Daoy (cell line): ENCODE measurements around the gene KCNQ1. TPM values are rescaled to one million over a fixed set of nuclear protein-coding genes. Genes with fewer than 3 reads are reported as not detected.

ENCODE experiments used
- DNase-seq: peaks from one replicate; pipeline ENCODE4 v3.0.0-alpha.2; 2015; ENCODE audit warnings: low read depth
- total RNA-seq: library from RNA; depleted of rRNA; stranded (reverse); fragments of >200 nt; shearing (Covaris generic); gene quantifications from 2 replicates; pipeline ENCODE4 v1.2.3, GENCODE V29; 2014

The KCNQ1 gene
- total RNA-seq, 1 experiment from 2014 or later = not detected

DNA sequence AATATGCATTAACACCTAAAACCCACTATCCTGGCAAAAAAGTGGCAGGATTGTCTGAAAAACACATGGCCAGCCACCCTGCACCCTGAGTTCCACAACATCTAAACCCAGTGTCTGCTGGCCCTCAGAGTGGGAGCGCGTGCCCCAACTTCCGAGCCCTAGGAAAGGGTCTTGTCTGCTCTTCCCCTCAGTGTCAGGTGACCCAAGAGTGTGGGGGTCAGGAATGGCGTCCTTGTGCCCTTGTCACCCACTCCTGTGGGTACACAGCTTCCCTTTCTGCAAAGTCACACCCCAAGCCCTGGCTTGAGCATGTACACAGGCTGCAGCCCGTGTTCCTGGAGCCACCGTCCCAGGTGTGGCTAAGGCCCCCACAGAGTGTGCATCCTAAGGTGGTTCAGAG is 373.2 kb downstream of the KCNQ1 start:
- DNase-seq = no peak

DNA sequence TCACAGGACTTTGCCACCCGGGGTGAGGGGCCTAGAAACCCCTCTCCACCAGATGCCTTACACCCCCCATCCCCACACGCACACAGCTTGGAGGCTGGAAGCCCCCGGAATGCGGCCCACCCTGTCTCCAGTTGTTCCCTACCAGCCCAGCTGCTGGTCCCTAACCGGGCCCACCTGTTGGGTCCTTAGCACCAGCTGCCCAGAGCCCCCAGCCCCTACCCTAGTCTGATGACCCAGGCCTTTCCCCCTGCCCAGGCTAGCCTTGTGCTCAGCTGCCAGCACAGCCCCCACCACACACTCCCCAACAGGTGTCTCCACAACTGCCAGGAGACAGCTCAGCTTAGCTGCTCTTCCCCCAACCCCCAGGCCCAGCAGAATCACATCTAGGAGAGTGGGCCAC is 373.7 kb downstream of the KCNQ1 start:
- DNase-seq = no peak

DNA sequence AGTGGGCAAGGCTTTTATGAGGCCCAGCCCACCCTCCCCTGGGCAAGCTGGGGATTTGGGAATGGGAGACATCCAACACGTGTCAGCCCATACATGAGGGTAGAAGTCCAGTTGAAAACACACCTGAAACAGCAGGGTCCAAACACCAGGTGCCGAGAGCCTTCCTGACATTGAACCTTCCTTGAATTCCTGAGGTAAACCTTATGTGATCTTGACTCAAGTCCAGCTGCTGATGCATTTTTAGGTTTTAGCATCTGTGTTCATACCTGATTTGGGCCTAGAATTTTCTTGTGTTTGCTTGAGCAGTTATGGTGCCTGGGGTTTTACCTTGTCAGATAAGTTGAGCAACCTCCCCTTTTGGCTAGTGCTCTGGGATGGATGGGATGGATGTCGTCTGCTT is 374.5 kb downstream of the KCNQ1 start:
- no peak for DNase-seq

DNA sequence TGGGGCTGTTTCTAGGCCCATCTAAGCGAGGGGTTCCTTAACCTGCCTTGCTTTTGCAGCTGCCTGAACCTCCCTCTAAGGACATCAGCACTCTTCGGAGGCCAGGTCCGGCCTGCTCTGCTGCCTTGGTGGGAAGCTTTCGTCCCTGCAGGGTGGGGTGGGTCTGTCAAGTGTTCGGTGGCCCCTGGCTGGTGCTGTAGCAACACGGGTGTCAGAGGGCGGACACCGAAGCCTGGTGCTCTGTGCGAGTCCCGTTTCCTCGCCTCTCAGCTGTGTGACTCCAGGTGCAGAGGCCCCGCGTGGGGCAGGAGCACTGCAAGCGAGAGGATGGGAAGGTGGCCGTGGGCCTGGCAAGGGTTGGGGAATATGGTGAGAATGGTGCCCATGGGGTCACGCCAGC is 376.2 kb downstream of the KCNQ1 start:
- no peak for DNase-seq

DNA sequence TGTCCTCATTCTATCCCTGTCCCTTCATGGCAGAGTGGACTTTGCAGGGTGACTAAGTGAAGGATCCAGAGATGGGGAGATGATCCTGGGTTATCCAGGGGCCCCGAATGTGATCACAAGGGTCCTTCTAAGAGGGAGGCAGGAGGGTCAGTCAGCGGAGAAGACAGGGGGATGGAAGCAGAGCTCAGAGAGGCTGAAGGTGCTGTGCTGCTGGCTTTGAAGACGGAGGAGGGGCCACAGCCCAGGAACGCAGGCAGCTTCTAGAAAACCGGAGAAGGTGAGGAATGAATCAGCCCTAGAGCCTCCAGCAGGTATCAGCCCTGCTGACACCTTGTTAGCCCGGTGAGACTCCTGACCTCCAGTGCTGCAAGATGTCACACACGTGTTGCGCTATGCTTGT is 377.1 kb downstream of the KCNQ1 start:
- no peak for DNase-seq

DNA sequence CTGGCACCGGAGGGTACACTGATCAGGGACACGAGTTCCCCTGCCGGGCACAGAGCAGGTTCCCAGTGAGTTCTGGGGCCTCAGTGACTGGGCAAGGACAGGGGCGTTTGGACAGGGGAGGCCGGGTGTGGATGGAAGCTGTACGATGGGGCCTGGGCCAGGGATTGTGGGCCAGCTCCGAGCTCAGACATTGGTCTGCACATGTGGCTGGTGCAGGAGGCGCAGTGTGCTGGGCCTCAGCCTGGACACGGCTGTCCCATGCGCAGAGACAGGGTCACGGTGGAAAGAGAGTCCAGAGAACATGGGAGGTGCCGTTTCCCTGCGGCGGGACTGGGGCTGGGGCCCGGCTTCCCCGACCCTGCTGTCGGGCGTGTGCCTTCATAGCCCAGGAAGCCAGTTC is 380.0 kb downstream of the KCNQ1 start:
- no peak for DNase-seq

DNA sequence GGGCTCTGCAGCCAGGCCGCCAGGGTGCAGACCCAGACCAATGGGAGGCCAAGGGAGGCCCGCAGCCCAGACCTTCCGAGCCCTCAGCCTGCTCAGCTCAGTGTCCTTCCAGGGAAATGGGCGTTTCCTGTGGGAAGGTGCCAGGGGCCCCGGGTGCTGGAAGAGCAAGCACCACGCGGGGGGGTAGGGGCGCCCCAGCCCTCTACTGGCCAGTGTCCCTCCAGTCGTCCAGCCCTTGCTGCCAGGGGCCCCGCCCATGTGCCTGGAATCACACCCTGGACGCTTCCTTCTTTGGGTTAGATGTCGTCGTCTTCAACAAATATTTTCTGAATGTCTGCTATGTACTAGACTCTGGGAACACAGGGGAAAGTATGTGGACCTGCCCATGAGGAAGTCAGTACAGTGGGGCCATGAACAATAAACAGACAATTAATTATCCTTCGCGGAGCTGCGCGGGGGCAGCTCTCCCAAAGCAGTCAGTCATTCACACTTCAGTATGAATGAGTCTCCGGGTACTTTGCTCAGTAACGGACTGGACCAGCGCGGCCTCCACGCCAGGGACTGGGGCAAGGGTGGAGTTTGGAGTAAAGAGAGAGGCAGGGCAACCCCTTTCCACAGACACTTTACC is 380.6 kb downstream of the KCNQ1 start:
- peak; percentile 27 for DNase-seq

DNA sequence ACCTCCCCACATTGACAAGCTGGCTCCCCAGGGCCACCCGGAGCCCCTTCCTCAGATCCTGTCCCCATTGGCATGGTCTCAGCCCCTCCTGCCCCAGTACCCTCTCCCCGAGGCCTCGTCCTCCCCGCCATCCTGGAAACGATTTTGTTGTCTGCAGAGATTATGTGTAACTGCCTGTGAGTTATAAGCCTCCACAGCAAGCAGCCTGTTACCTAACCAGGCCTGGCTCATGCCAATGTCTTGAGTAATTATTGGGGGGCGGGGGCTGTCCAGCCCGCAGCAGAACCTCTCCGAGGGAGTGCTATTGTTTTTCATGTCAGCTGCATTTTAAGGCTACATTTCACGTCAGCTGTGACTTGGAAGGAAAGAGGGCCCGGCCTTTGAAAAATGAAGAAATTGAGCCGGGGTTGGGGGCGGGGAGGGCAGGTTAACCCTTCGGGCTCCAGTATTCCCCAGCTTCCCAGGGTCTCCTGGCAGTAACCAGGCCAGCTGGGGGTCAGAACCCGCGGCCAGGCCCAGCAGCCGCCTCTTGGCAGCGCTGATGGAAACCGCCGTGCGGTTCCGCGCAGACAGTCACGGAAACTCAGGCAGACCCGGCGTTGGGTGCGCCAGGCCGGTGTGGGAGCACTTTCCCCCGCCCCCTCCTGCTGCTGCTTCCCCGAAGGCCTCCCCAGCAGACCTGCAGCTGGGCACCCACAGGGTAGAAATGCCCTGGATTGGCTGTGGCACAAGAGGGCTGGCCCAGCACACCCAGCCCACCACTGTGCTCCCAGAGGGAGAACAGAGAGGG is 381.3 kb downstream of the KCNQ1 start:
- DNase-seq = peak; percentile 80

DNA sequence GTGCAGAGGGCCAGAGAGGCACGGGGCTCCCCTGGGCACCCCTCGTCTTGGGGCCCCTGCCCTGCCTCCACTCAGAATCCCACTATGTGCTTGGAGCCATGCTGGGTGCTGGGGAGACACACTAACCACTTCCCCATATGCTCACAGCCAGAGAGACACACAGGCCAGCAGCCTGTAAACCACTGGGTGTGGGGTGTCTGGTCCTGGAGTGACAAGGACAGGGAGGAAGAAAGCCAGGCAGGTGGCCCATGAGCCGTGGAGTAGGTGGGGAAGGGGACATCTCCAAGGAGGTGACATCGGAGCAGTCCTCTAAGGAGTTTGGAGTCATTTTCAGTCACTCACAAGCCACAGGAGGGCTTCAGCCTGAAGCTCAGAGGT is 381.9 kb downstream of the KCNQ1 start:
- DNase-seq = no peak

DNA sequence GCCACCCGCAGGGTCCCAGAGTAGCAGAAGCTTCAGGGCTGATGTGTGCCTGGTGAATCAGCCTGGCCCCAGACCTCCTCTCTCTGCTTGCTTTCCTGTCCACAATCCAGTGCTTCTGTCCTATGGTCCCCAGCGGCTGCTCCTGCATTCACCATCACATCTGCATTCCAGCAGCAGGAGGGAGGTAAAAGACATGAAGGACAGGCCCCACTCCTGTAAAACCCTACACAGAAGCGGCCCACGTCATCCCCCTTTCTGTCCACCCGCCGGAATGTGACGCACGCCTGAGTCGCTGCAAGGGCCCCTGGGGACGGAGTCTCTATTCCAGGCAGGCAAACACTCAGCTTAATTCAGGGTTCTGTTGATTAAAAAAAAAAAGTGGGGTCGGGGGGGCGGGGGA is 382.4 kb downstream of the KCNQ1 start:
- DNase-seq = no peak

DNA sequence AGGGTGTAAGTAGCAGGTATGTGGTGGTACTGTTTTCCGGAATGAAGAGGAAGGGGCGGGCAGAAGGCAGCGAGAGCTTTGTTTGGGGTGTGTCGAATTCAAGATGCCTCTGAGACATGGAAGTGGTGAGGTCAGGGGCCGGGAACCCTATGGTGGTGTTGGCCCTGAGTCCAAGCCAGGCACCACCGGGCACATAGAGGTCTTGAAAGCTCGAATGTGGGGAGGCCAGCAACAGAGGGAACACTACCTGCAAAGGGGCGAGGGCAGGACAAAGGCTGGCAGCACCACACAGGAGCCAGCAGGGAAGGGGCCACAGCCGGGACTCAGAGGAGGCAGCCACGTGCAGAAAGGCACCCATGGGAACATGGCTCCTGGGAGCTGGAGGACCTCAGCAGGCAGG is 383.0 kb downstream of the KCNQ1 start:
- DNase-seq = no peak

DNA sequence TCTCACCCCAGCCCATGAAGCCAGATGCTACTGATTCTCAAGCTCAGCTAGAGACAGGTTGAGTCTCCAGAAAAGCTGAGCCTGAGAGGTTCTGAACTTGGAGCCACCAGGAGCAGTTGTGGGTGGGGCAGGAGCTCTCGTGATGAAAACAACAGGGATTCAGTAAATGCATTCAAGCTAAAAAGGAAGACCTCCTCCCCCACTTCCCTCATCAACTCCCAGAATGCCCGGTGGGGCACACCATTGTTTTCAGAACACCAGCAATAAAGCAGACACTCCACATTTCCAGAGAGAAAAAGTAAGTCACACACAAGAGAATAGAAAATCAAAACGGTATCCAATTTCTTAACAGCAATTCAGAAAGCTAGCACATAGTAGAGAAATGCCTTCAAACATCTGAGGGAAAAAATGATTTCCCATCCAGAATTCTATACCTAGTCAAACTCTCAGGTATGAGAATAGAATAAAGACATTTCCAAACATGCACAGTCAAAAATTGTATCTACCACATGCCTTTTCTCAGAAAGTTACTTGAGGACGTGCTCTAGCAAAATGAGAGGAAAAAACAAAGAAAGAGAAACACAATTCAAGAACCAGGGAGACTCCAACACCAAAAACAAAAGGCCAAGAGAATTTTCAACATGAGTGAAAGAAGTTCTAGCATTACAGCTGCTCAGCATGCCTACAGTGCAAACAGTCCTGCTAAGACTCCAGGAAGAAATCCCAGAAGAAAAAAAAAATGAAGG is 383.9 kb downstream of the KCNQ1 start:
- no peak for DNase-seq

DNA sequence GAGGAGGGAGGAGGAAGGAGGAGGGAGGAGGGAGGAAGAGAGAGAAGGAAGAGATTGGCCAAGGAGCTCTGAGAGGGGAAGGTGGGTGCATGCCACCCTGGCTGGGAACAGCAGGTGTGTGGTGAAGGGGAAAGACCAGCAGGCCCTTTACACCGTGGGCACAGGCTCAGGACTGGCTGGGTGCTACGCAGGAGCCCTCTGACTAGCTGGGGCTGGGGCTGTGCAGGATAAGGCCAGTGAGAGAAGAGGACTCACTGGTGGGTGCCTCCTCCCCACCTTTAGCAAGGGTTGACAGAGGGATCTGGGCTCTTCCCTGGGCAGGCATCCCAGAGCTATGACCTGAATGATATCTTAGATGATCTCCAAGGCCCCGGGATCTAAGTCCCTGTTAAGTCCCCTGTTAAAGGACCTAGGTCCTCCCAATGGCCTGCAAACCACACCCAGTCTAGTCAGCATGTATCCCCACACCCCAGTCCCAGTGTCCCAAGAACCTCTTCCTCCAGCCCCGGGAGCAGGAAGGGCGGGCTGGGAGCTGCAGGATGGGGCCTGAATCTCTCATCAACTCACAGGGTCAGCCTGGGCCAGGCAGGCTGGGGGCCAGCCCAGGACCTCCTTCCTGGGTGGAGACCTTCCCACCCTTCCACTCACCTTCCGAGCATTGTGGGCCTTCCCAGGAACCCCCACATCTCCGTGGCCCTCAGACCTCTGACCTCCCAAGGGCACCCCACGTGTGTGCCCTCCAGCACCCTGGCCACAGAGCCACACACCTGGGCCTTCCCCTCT is 385.4 kb downstream of the KCNQ1 start:
- no peak for DNase-seq

DNA sequence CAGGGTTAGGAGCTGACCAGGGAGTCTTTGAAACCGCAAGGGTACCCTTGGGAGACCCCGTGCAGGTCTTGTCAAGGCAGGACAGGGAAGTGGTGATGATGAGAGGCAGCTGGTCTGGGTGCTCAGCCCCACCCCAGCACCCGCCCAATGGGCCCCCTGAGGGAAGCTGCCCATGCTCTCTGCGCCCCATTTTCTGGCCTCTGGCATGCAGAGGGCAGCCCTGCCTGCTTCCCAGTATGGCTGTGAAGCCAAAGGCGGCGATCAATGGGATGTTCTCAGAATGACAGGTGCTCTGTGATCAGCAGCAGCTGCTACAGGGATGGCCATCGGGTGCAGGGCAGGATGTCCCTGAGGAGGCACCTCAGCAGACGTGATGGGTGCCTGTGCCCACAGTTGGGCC is 386.1 kb downstream of the KCNQ1 start:
- DNase-seq = no peak

DNA sequence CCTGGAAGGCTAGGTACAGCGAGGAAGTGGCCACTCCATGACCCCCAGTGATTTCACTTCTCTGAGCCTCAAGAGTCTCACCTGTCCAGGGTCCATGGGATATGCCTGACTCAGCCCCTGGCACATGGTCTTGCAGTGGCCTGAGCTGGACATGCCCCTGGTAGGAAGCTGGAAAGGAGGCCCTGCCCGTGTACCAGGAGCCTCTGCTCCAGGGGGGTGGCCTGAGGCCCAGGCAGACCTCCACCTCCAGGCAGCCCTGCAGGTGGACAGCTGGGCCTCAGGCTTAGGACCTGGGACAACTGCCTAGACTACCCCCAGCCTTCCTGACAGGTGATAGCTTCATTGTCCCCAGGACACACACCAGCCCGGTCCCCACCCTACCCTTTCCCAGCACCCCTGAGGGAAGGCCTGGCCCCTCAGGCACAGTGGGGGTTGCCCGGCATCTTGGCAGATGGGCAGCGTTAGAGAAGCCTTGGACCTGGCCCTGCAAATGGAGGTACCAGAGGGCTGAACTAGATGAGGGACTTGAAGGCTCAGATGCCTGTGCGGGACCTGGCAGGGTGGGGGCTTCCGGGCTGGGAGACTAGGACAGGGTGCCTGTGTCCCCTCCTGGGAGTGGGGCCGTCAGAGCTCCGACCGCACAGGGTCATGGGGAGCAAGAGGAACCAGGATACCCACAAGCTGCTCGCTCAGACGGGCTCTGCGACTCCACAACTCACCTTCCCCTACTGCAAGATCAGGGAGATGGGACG is 387.1 kb downstream of the KCNQ1 start:
- DNase-seq = no peak

DNA sequence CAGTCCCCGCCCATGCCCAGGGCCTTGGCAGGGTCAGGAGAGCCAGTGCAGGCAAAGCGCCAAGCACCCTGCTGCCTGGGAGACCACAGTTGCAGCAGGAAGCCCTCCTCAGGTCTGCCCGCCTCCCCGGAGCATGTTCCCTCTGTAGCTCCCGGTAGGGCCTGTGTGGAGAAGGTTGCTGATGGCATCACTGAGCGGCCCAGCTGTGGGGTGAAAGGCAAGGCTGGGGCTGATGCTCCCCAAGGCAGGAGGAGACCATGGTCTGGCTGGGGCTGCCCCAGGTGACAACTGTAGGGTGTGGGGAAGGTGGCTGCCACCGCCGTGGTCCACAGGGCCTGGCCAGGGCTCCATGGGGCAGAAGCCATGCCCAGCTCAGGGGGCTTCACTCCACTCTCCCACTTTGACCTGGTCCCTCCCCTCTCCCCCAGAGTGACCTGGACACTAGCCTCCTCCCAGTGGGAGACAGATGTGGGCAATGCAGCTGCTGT is 387.8 kb downstream of the KCNQ1 start:
- no peak for DNase-seq

DNA sequence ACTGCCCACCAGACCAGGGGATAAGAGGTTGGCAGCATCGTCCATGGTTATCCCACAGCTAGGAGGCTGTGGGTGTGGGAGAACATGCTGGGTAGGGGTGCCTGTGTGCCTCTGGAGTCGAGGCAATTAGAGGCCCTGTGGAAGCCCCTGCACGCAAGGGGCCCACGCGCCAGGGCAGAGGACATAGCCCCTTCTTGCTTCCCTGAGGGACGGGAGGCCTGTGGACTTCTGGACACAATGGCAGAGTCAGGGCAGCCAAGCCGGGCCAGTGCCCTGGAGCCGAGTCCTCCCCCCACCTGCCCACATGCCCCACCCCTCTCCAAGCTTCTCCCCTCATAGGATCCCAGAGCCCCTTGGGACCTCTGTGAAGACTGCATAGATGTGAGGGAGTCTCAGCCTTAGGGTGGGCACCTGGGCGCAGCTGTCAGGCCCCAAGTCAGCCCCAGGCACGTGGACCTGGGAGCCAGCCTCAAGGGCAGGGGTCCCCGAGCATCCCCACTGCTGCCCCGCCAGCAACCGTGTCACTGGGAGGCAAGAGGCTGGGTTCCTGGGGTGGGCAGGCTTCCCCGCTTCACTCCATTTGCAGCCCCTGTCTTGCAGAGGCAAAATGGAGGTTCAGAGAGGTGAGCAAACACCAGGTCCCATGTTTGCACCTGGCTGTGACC is 388.4 kb downstream of the KCNQ1 start:
- DNase-seq = no peak

DNA sequence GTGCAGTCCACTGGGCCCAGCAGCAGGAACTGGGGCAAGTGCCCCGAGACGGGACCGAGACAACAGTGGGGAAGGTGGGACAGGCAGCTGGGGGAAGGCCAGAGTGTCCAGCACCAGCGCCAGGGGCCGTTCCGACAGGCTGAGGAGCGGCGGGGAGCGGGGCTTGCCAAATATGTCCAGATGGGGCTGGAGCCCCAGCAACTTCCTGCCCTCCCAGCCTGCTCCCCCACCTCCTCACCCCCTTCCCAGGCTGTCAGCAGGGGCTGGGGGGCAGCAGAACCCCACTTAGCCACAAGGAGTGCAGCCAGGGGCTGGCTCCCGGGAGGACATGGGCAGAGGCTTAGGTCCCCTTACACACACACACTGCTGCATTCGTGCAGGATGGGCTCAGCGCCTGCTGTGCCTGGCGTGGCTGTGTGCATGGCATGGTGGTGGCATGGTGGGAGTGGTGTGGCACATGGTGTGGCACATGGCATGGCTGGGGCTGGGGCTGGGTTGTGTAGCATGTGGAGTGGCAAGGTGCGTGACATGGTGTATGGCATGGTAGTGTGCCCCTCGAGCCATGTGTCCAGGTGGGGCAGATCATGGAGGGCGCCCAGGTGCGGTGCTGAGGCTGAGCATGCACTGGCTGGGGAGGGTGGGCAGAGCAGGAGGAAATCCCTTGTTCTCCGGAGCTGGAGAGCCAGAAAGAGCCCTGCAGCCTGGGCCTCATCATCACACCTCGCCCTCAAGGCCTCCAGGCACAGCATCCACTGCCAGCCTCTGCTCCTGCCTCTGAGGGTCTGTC is 389.1 kb downstream of the KCNQ1 start:
- DNase-seq = no peak

DNA sequence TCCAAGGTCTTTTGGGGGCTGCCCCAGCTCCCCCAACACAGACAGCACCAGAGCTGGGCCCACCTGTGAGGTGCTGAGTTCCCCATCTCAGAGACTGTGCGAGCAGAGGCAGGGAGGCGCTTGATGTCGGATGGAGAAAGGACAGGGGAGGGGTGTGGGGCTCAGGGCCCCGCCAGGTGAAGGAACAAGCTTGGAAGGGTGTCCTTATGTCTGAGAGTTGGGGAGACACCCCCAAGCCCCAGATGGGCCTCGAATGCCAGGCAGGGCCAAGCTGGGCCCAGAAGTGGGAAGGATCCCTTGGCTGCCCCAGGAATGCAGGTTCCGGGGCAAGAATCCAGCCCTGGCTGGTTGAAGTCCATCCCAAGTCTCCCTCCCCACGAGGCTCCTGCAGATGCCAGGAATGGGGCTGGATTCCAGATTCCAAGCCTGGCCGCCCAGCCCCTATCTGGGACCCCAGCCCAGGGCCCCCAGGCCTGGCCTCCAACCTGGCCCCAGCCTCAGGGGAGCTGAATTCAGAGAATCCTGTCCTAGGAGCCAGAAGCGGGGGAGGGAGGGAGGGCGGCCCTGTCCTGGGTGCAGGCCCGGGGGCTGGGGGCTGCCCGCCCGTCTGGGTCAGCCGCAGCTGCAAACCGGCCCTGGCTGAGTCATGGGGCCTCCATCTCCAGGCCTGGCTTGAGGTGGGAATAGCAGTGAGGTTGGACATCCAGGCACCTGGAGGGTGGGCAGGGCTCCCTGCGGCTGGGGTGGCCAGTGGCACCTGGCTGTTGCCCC is 389.9 kb downstream of the KCNQ1 start:
- no peak for DNase-seq
